22Rv1 (cell line): ENCODE measurements around the gene LINC00632.

Experiments
- CTCF ChIP-seq: fragments of 450-650 bp; IDR thresholded peaks from 2 replicates; pipeline ENCODE4 v1.5.1; 2017; ENCODE audit warnings: mild to moderate bottlenecking
- ZFX ChIP-seq: fragments of 450-650 bp; IDR thresholded peaks from 2 replicates; pipeline ENCODE4 v1.6.1; 2017; ENCODE audit warnings: antibody characterized with exemption, borderline replicate concordance

GRCh38 chrX:140709421-140709846 lies at the start of gene LINC00632:
- TF ChIP-seq CTCF (no peak), ZFX (no peak)
